Measurements from ENCODE around the gene CALM1. TPM values are rescaled to one million over a fixed set of nuclear protein-coding genes. Genes with fewer than 3 reads are reported as not detected.

The CALM1 gene
- total RNA-seq, 2 donors from 2014 or later: 594 to 651 TPM

DNA sequence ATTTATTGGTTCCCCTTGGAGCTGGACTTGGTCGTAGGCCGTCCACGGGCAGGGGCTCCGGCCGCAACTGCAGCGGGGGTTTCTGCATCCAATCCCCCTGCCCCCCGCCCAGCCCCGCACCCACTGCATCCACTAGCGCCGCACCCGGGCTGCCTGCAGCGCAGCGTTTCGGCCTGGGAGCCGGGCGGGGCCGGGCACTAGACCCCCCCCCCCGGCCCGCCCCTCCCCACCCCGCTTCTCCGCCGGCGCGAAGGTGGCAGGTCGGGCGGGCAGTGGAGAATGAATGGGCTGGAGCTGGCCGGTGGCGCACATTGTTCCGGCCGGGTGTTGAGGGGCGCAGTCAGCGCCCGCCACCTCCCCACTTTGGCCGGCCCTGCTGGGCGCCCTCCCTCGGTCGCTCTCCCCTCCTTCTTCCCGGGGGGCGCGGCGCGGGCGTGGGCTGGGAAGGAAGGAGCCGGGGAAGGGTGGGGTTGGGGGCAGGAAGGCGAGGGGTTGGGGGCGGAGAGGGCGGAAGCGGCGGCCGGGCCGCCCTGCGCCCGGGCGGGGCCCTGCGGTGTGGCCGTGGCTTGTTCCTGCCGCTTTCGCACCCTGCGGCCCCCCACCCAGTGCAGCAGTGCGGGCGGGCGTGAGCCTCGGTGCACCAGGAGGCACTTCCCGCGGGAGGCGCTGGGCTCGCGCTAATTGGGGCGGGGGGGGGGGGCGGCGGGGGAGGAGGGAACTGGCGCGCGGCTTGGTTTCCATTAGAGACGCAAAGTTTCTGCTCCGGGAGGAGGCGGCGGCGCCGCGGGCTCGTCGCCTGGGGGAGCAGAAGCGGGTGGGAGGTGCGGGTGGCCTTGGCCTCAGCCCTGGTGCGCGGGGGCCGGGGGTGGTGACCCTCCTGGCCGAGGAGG is 841 bp downstream of the CALM1 start:
- Mint-ChIP-seq H3K4me3 (peak overlapping the region; percentile 92), H3K27ac (peak overlapping the region; percentile 95)
- peak; percentile 27 for ATAC-seq (replicated peaks)

DNA sequence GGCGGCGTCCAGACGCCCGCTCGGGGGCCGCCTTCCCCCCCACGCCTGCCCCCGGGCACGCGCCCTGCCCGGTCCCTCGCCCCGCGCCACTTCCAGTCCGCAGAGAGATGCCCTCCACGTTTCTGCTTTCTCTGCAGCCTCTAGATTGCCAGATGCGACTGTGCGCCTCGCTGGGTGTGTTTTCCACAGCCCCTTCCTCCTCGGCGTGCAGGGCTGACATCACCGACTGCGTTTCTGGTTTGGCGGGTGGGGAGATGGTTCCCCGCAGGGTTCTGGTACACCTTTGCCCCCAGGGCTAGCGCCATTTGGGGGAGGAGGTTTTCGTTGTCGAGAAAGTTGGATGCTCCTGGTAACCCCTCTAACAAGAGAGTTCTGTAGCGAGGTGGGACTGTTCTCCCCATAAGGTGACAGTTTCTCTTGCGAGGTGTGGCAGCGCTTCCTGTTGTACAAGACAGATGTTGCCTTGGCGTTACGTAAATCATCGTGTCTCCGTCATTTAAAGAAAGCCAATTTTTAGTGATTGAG is 1.5 kb downstream of the CALM1 start:
- Mint-ChIP-seq H3K27me3 (no peaks in the 10 kb centered on the region), H3K4me1 (peaks cover 33% of the 10 kb centered on the region), H3K27ac (peak overlapping the region; percentile 95), H3K9me3 (no peaks in the 10 kb centered on the region), H3K4me3 (peak overlapping the region; percentile 92), H3K36me3 (ENCODE audit: low read depth) (peaks cover 68% of the 10 kb centered on the region)
- ATAC-seq (replicated peaks): peak; percentile 11

More for the DNA sequence above, 841 bp downstream of the CALM1 start:
- Mint-ChIP-seq H3K4me1 (peaks cover 32% of the 10 kb centered on the region), H3K27me3 (no peaks in the 10 kb centered on the region), H3K9me3 (no peaks in the 10 kb centered on the region), H3K36me3 (ENCODE audit: low read depth) (peaks cover 61% of the 10 kb centered on the region)

- Mint-ChIP-seq H3K4me3 (peak overlapping the region; percentile 92), H3K27ac (peak overlapping the region; percentile 95), H3K36me3 (ENCODE audit: low read depth) (peaks cover 74% of the 10 kb centered on the region), H3K27me3 (no peaks in the 10 kb centered on the region), H3K4me1 (peaks cover 39% of the 10 kb centered on the region), H3K9me3 (no peaks in the 10 kb centered on the region)
- no peak for ATAC-seq (replicated peaks)
Measured at GRCh38 chr14:90398841-90399540, 2.2 kb downstream of the CALM1 start.

DNA sequence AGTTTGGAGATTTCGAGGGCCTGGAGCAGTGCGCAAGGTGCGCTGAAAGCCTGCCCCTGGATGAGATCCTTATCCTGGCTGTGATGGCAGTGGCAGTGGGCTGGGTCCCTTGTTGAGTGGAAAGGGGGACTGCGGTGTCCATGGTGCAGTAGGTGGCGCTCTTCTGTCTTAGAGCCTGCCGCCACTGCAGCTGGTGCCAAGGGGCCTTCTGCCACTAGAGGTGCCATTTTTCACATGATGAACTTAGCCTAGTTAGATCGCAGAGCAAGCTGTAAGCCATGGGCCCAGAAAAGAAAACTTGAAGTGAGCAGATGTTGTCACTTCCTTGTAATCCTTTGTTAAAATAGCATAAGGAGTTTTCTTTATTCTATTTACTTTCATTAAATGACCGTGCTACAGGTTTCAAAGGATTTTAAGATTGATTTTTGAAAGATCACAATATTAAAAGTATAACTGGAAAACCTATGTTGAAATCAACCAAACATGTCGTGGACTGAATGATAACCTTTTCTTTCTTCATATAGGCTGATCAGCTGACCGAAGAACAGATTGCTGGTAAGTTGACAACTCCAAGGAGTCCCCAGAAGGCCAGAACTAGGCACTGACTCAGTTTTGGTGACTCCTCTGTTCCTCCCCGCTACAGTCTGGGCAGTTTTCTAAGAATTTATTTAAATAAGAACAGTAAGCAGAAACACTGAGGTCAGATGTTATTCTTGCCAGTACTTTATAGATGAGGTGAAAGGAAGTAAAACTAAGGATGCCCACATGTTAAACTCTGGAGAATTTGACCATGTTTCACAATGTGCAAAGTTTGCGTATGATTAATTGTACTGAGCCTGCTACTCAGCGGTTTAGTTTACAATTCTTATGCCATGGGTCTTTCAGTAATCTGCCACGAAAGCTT is 3.0 kb downstream of the CALM1 start:
- peaks cover 82% of the 10 kb centered on the region for H3K36me3 Mint-ChIP-seq (ENCODE audit: low read depth)
- no peaks in the 10 kb centered on the region for H3K9me3 Mint-ChIP-seq
- ATAC-seq (replicated peaks): peak; percentile 75
- peak overlapping the region; percentile 92 for H3K4me3 Mint-ChIP-seq
- peaks cover 40% of the 10 kb centered on the region for H3K4me1 Mint-ChIP-seq
- no peaks in the 10 kb centered on the region for H3K27me3 Mint-ChIP-seq
- peak overlapping the region; percentile 95 for H3K27ac Mint-ChIP-seq

DNA sequence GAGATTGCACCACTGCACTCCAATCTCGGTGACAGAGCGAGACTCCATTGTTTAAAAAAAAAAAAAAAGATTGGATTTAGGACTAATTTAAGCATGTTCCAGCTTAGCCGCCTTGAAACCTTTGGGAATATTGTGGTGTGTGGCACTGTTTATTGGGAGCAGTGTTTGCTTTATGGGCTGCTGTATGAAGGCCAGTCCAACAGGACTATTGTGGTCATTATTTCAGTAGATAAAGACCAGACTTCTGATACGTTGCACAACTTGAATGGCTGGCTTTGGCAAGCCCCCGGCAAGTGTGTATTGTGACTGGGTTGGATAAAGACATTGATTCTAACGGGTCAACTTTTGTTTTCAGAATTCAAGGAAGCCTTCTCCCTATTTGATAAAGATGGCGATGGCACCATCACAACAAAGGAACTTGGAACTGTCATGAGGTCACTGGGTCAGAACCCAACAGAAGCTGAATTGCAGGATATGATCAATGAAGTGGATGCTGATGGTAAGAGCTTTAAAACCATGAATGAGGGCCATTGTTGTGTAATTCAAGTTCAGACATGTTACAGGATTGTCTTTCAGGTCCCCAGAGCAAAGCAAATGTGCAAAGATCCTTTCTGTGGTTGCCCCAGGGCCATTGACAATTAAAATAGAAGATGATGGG is 4.2 kb downstream of the CALM1 start:
- Mint-ChIP-seq H3K27me3 (no peaks in the 10 kb centered on the region), H3K9me3 (no peaks in the 10 kb centered on the region), H3K36me3 (ENCODE audit: low read depth) (peaks cover 92% of the 10 kb centered on the region), H3K4me3 (peak overlapping the region; percentile 92), H3K27ac (peak overlapping the region; percentile 95), H3K4me1 (peaks cover 46% of the 10 kb centered on the region)
- no peak for ATAC-seq (replicated peaks)

DNA sequence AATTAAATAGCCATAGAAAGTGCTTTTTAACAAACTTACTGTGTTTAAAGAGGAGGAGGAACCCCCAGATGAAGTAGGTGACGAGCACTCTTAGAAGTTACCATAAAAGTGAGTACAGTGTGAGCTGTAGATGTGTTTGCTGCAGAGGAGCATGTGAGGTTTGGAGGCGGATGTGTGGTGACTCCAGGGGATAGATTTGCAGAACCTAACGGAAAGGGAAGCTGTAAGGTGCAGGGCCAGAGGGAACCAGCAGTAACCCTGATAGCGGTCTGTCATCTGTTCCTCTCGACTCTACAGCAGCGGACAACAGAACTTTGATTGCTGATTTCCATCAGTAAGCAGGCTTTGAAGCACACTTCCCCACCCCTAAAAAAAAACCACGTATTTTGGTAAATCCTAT is 5.2 kb downstream of the CALM1 start:
- no peaks in the 10 kb centered on the region for H3K27me3 Mint-ChIP-seq
- H3K27ac Mint-ChIP-seq: peak overlapping the region; percentile 95
- peak overlapping the region; percentile 92 for H3K4me3 Mint-ChIP-seq
- H3K36me3 Mint-ChIP-seq (ENCODE audit: low read depth): peaks cover 92% of the 10 kb centered on the region
- H3K4me1 Mint-ChIP-seq: peaks cover 52% of the 10 kb centered on the region
- H3K9me3 Mint-ChIP-seq: no peaks in the 10 kb centered on the region
- no peak for ATAC-seq (replicated peaks)

DNA sequence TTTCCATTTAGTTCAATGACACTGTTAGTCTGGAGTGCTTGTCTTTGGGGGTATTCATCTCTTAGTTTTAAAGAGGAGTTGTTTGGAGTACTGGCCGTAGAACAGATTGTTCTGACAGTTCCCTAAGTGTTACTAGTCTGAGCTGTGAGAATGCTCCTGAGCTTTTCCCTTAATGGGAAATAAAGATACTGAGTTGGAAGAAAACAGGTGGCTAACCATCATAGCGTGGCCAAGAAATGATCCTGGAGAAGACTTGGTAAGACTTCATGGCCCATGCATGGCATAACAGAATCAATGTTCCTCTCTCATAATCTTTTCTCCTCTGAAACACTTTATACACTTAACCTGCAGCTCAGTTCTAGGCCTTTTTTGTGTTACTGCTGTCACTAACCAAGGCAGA is 6.2 kb downstream of the CALM1 start:
- Mint-ChIP-seq H3K4me1 (peaks cover 52% of the 10 kb centered on the region), H3K9me3 (no peaks in the 10 kb centered on the region), H3K4me3 (peak overlapping the region; percentile 92), H3K27me3 (no peaks in the 10 kb centered on the region), H3K36me3 (ENCODE audit: low read depth) (peaks cover 98% of the 10 kb centered on the region), H3K27ac (peak overlapping the region; percentile 95)
- no peak for ATAC-seq (replicated peaks)

- H3K4me3 Mint-ChIP-seq: no peak overlapping the region
- H3K9me3 Mint-ChIP-seq: no peaks in the 10 kb centered on the region
- H3K27me3 Mint-ChIP-seq: no peaks in the 10 kb centered on the region
- peaks cover 81% of the 10 kb centered on the region for H3K36me3 Mint-ChIP-seq (ENCODE audit: low read depth)
- peaks cover 45% of the 10 kb centered on the region for H3K4me1 Mint-ChIP-seq
- H3K27ac Mint-ChIP-seq: peak overlapping the region; percentile 64
- no peak for ATAC-seq (replicated peaks)
Measured at GRCh38 chr14:90405101-90405500, 8.3 kb downstream of the CALM1 start.

DNA sequence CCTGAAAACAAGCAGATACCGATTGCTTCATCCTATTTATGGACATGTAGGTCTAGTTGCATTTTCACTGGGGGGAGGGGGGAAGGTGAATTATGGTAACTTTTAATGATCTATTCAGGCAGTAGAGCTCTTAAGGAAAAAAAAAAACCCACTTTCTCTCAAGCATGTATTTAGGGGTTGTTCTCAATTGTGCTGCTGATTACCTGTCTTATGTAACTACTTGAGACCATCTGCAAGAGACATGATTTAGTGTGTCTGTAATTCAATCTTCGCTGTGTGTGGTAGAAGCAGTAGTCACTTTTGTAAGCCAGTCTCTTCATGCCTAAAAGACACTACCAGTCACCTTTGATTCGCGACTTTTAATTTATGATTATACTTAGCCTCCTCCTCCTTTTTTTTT is 8.9 kb downstream of the CALM1 start:
- ATAC-seq (replicated peaks): no peak
- H3K27ac Mint-ChIP-seq: peak overlapping the region; percentile 64
- peaks cover 39% of the 10 kb centered on the region for H3K4me1 Mint-ChIP-seq
- no peaks in the 10 kb centered on the region for H3K9me3 Mint-ChIP-seq
- peaks cover 74% of the 10 kb centered on the region for H3K36me3 Mint-ChIP-seq (ENCODE audit: low read depth)
- no peaks in the 10 kb centered on the region for H3K27me3 Mint-ChIP-seq
- H3K4me3 Mint-ChIP-seq: no peak overlapping the region

- peaks cover 33% of the 10 kb centered on the region for H3K4me1 Mint-ChIP-seq
- peak; percentile 43 for ATAC-seq (replicated peaks)
- no peaks in the 10 kb centered on the region for H3K9me3 Mint-ChIP-seq
- H3K27me3 Mint-ChIP-seq: no peaks in the 10 kb centered on the region
- peaks cover 68% of the 10 kb centered on the region for H3K36me3 Mint-ChIP-seq (ENCODE audit: low read depth)
- H3K27ac Mint-ChIP-seq: peak overlapping the region; percentile 64
- H3K4me3 Mint-ChIP-seq: no peak overlapping the region
Measured at GRCh38 chr14:90406384-90406798, 9.6 kb downstream of the CALM1 start.

DNA sequence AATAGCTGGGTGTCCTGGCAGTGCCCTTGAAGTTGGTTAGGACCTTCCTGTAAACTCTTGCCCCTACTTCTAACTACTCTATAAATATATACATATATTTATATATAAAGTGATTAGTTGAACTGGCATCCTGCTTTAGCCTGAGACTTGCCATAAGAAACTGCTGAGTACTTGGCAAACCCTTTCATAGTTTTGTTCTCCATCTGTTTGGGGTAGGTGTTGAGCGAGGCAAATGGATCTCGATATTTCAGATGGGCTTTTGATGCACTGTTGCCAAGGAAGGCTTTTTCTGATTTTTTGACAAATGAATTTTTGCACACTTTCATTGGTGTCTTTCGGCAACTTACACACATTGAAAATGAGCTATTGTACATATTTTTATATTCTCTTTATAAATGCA is 10.4 kb downstream of the CALM1 start:
- H3K4me3 Mint-ChIP-seq: no peak overlapping the region
- ATAC-seq (replicated peaks): no peak
- peaks cover 59% of the 10 kb centered on the region for H3K36me3 Mint-ChIP-seq (ENCODE audit: low read depth)
- H3K4me1 Mint-ChIP-seq: peaks cover 25% of the 10 kb centered on the region
- H3K27me3 Mint-ChIP-seq: no peaks in the 10 kb centered on the region
- H3K9me3 Mint-ChIP-seq: no peaks in the 10 kb centered on the region
- H3K27ac Mint-ChIP-seq: peak overlapping the region; percentile 64

DNA sequence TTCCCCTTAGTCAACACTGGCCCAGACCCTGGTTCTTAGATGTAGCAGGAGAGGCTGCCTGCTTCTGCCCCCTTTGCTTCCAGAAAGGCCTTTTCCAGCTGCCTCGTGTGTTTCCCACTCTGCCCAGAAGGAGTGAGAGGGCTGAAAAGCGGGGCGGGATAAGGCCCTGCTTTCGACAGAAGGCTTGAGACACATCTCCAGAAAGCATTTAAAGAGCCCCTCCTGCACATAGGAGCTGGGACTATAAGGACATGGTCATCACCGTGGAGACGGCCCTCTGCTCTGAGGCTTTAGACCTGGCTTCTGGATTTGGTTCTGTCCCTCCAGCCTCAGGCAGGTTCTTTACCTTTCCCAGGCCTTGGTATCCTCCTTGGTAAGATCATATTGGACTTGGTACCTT is 11.9 kb downstream of the CALM1 start:
- no peaks in the 10 kb centered on the region for H3K9me3 Mint-ChIP-seq
- peaks cover 16% of the 10 kb centered on the region for H3K4me1 Mint-ChIP-seq
- no peak for ATAC-seq (replicated peaks)
- no peaks in the 10 kb centered on the region for H3K27me3 Mint-ChIP-seq
- H3K36me3 Mint-ChIP-seq (ENCODE audit: low read depth): peaks cover 44% of the 10 kb centered on the region
- no peak overlapping the region for H3K4me3 Mint-ChIP-seq
- H3K27ac Mint-ChIP-seq: no peak overlapping the region

DNA sequence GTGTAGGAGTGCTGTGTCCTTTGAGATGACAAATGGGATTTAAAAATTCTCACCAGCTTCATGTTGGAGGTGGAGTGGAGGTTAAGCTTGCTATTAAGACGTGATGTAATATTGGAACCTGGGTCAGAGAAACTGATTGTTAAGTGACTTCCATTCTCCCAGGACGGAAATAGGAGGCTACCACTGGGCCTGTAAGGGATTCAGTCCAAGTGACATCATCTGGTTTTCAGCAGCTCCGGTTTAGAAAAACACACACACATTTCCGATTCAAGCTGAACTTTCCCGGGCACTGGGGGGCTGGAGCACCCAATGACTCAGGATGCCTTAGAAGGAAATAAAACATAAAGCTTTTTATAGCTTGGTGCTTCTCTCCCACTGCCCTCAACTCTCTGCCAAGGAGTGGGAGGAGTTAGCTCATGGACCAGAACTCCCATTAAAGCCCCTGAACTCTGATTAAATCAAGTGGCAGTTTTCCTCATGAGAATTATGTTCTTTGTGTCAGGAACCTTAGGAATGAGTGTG is 12.4 kb downstream of the CALM1 start:
- peaks cover 39% of the 10 kb centered on the region for H3K36me3 Mint-ChIP-seq (ENCODE audit: low read depth)
- peaks cover 12% of the 10 kb centered on the region for H3K4me1 Mint-ChIP-seq
- H3K9me3 Mint-ChIP-seq: no peaks in the 10 kb centered on the region
- H3K27ac Mint-ChIP-seq: no peak overlapping the region
- H3K4me3 Mint-ChIP-seq: no peak overlapping the region
- H3K27me3 Mint-ChIP-seq: no peaks in the 10 kb centered on the region
- ATAC-seq (replicated peaks): peak; percentile 11
